T-cell (primary cell): ENCODE data around the gene TKT. TPM values are rescaled to one million over a fixed set of nuclear protein-coding genes. Genes with fewer than 3 reads are reported as not detected.
A peak's percentile ranks its signal among the peaks of the same experiment; 100 is the strongest.
"Not testable (repeated sequence)": the region's sequence is repeated elsewhere in the genome, so short reads cannot be mapped to it uniquely, and the experiment has no call there.

Experiments
- ATAC-seq, 4 experiments: fragments of 200-7000 bp in 3 of 4; fragments of 150-1000 bp in 1 of 4; cut with Tn5 transposase; replicated peaks in 1 of 4; 1 replicate in 3 of 4; 2 replicates in 1 of 4; pipeline ENCODE4 v1.10.0; 2021; ENCODE audit warnings: moderate library complexity in 3 of 4, mild to moderate bottlenecking in 2 of 4, moderate number of reproducible peaks in 1 of 4
- CTCF ChIA-PET, 2 donors: fragments of 300-600 bp; sonication (Branson Sonifier 250); formaldehyde crosslinking; loops; one replicate each; lab custom pipeline; 2022; ENCODE audit warnings: antibody characterized with exemption in 2 of 2; lab: Charles Lee
- POLR2A ChIA-PET, 2 donors: fragments of 300-600 bp; sonication (Branson Sonifier 250); formaldehyde crosslinking; loops; one replicate each; lab custom pipeline; 2022; ENCODE audit warnings: antibody characterized with exemption in 2 of 2; lab: Charles Lee
- DNase-seq, 35 experiments: peaks; one replicate each; pipeline versions ENCODE4 v3.0.0 to v3.0.0-alpha.2; 2013 to 2023
- H3K27ac ChIP-seq: one replicate; pipeline ENCODE4 v1.5.1; 2013; ENCODE audit warnings: low read length
- H3K27me3 ChIP-seq, 2 experiments: replicated peaks in 1 of 2; 1 replicate in 1 of 2; 2 replicates in 1 of 2; pipeline versions ENCODE4 v1.6.1 to v1.7.0; 2013; ENCODE audit warnings: low read length in 1 of 2, mixed read lengths in 1 of 2; ENCODE audit not compliant: control insufficient read depth in 2 of 2, insufficient read depth in 2 of 2; ENCODE audit errors: extremely low read depth in 1 of 2
- H3K36me3 ChIP-seq, 2 donors: 1 replicate in 1 of 2; 2 replicates in 1 of 2; pipeline versions ENCODE4 v1.6.1 to v1.7.0; 2013; ENCODE audit warnings: low read length in 1 of 2; ENCODE audit not compliant: control insufficient read depth in 2 of 2, insufficient read depth in 1 of 2; ENCODE audit errors: extremely low read depth in 1 of 2
- H3K4me1 ChIP-seq, 2 experiments: 1 replicate in 1 of 2; 2 replicates in 1 of 2; pipeline versions ENCODE4 v1.6.1 to v1.7.0; 2013; ENCODE audit warnings: low read length in 2 of 2, mixed read lengths in 1 of 2; ENCODE audit not compliant: insufficient read depth in 2 of 2, control insufficient read depth in 1 of 2; ENCODE audit errors: extremely low read depth in 1 of 2
- H3K4me3 ChIP-seq, 2 donors: 1 replicate in 1 of 2; 2 replicates in 1 of 2; pipeline versions ENCODE4 v1.5.1 to v1.7.0; 2013; ENCODE audit warnings: mild to moderate bottlenecking in 2 of 2, low read length in 1 of 2, moderate library complexity in 1 of 2; ENCODE audit not compliant: control insufficient read depth in 1 of 2; ENCODE audit errors: extremely low read depth in 1 of 2
- H3K9me3 ChIP-seq: 2 replicates; pipeline ENCODE4 v1.7.0; 2013
- H3K27ac Mint-ChIP-seq, 2 donors: one replicate each; pipeline ENCODE4 v1.8.0; 2020 to 2021; ENCODE audit warnings: mild to moderate bottlenecking in 2 of 2, mixed read lengths in 2 of 2
- H3K27me3 Mint-ChIP-seq, 2 donors: one replicate each; pipeline ENCODE4 v1.8.0; 2021 to 2022; ENCODE audit warnings: mixed read lengths in 2 of 2
- H3K36me3 Mint-ChIP-seq: one replicate; pipeline ENCODE4 v1.8.0; 2021; ENCODE audit warnings: mixed read lengths
- H3K4me1 Mint-ChIP-seq, 3 donors: one replicate each; pipeline ENCODE4 v1.8.0; 2020 to 2022; ENCODE audit warnings: mixed read lengths in 3 of 3, mild to moderate bottlenecking in 1 of 3
- H3K4me3 Mint-ChIP-seq, 3 donors: one replicate each; pipeline ENCODE4 v1.8.0; 2020 to 2022; ENCODE audit warnings: mild to moderate bottlenecking in 3 of 3, mixed read lengths in 3 of 3, moderate library complexity in 3 of 3
- H3K9me3 Mint-ChIP-seq, 3 donors: one replicate each; pipeline ENCODE4 v1.8.0; 2020 to 2022; ENCODE audit warnings: mixed read lengths in 3 of 3
- WGBS: methylation state at CpG from one replicate; pipeline ENCODE4 v1.1.5; 2013; ENCODE audit warnings: missing lambda C conversion rate; ENCODE audit not compliant: insufficient coverage; 5-methylcytosine and 5-hydroxymethylcytosine counted together
- total RNA-seq, 35 experiments: library from RNA in 6 of 35; stranded (reverse) in 6 of 35; fragments of 120-200 nt in 1 of 35; gene quantifications; one replicate each; pipeline versions ENCODE4 v1.2.1 to v1.2.4 and lab custom pipeline; 2013 to 2026

Gene TKT
- total RNA-seq, 5 donors from 2014 or later (not counting 1 experiment from before 2014, with no cell fraction given): 98.2 to 139 (median 118) TPM

GRCh38 chr3:53257465-53257864 lies 1.6 kb upstream of the TKT start:
- ChIA-PET POLR2A (no interaction called here), CTCF (no interaction called here)
- no peak overlapping the region for H3K27ac Mint-ChIP-seq

GRCh38 chr3:53256704-53257055 lies 858 bp upstream of the TKT start:
- Histone ChIP-seq H3K27me3 (no peaks in the 10 kb centered on the region), H3K36me3 (no peaks in the 10 kb centered on the region), H3K4me3 (no peak overlapping the region), H3K9me3 (no peaks in the 10 kb centered on the region), H3K4me1 (peaks cover 10 to 32% of the 10 kb centered on the region in 2 experiments), H3K27ac (no peak overlapping the region)
- H3K36me3 Mint-ChIP-seq: peaks cover 4% of the 10 kb centered on the region
- ChIA-PET CTCF (no interaction called here), POLR2A (no interaction called here)
- ATAC-seq (no peak), DNase-seq (no peak)
- H3K4me1 Mint-ChIP-seq: peaks cover 30 to 34% (median 31%) of the 10 kb centered on the region in 3 donors
- WGBS: no CpG with 5 or more reads among the region's 5 CpGs
- no peaks in the 10 kb centered on the region for H3K27me3 Mint-ChIP-seq
- H3K9me3 Mint-ChIP-seq: no peaks in the 10 kb centered on the region
- H3K4me3 Mint-ChIP-seq: peak overlapping the region; percentile 68 to 92 (median 69)
- no peak overlapping the region for H3K27ac Mint-ChIP-seq

More at GRCh38 chr3:53257465-53257864, 1.6 kb upstream of the TKT start:
- H3K4me3 Mint-ChIP-seq: no peak overlapping the region
- Histone ChIP-seq H3K4me3 (no peak overlapping the region), H3K27ac (no peak overlapping the region), H3K9me3 (no peaks in the 10 kb centered on the region), H3K4me1 (peaks cover 9 to 30% of the 10 kb centered on the region in 2 experiments), H3K36me3 (no peaks in the 10 kb centered on the region), H3K27me3 (no peaks in the 10 kb centered on the region)
- DNase-seq: no peak
- peaks cover 23 to 26% (median 24%) of the 10 kb centered on the region in 3 donors for H3K4me1 Mint-ChIP-seq
- ATAC-seq: no peak
- H3K9me3 Mint-ChIP-seq: no peaks in the 10 kb centered on the region
- H3K36me3 Mint-ChIP-seq: peaks cover under 1% of the 10 kb centered on the region
- WGBS: 93% methylated on average over 3 of the region's 4 CpGs
- no peaks in the 10 kb centered on the region for H3K27me3 Mint-ChIP-seq

DNA sequence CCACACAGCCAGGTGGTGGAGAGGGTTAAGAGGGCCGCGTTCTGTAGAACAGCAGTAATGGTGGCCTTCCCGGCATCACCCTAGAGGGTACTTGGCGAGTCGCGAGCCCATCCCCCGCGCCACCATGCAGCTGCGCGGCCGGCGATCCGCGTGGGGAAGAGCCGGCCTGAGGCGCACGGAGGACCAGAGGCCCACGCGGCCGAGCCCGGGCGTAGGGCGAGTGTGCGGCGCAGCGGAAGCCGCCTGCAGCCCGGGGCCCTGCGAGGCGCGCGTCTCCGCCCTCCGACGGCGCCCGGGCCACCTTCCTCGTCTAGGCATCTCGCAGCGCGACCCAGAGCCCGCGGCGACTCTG lies 423 bp downstream of the TKT start:
- Mint-ChIP-seq H3K27ac (peak overlapping the region; percentile 67 to 76), H3K4me1 (peaks cover 39 to 47% (median 40%) of the 10 kb centered on the region in 3 donors), H3K27me3 (no peaks in the 10 kb centered on the region), H3K36me3 (peaks cover 4% of the 10 kb centered on the region), H3K9me3 (no peaks in the 10 kb centered on the region), H3K4me3 (peak overlapping the region; percentile 88 to 92 (median 89))
- CTCF ChIA-PET: no interaction called here
- Histone ChIP-seq H3K4me1 (peaks cover 16 to 43% of the 10 kb centered on the region in 2 experiments), H3K4me3 (peak overlapping the region; percentile 67 to 91), H3K36me3 (no peaks in the 10 kb centered on the region), H3K27me3 (no peaks in the 10 kb centered on the region), H3K9me3 (no peaks in the 10 kb centered on the region), H3K27ac (peak overlapping the region; percentile 49)
- peak; percentile 62 to 79 (median 78) for ATAC-seq
- POLR2A ChIA-PET: interaction anchor here in 1 of 2 donors (0.6 kb wide), 1 partner anchor 93 kb away, joined by 4 read pairs; no protein-coding TSS in a partner anchor
- WGBS: 0% methylated on average over 44 of the region's 44 CpGs
- peak in 23 of 35 experiments; percentile 7 to 60 (median 24) for DNase-seq

DNA sequence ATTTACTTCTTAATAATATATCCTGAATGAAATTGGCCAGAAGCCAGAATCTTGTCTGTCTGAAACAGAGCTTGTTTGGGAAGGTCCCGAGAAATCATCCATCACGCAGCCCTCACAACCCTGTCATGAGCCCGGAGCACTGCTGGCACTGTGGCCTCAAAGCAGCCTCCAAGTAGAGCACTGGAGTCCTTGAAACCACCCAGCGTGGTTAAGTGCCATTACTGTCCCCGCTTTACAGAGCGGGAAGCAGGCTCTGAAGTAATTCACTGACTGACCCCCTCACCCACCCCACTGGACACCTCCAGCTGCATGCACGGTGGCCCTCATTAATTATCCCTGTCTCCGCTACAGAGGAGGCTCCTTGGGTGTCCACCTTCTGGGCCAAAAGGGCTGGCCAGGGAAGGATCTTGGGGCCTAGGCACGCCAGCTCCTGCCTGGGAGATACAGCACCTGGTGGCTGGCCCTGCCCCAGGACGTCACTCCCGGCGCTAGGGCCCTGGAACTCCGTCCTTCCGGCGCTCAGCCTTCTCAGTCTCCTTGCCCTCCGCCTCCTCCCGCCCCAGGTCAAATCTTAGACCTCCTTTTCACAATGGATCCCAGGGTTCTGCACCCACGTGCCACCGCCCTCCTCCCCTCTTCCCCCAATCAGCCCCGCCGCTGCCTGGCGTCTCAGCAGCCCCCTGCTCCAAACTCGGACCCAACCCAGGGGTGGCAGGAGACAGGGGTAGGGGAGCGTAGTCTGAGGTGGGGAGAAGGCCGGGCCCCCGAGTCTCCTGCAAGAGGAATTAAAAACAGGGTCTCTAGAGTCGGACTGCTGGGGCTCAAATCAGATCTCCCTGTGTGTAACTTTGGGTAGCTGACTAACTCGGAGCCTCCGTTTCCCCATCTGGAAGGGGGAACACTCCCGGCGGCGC lies 1.1 kb downstream of the TKT start:
- peak overlapping the region; percentile 67 to 91 for H3K4me3 ChIP-seq
- DNase-seq: peak in 29 of 35 experiments; percentile 9 to 62 (median 27)

GRCh38 chr3:53253707-53254508 lies 1.9 kb downstream of the TKT start:
- H3K4me1 ChIP-seq: peaks cover 20 to 55% of the 10 kb centered on the region in 2 experiments
- H3K27ac ChIP-seq: peak overlapping the region; percentile 49
- ChIA-PET POLR2A (interaction anchor here in 1 of 2 donors (0.6 kb wide), 1 partner anchor 208 kb away, joined by 4 read pairs; the partner anchor contains the start of gene SFMBT1), CTCF (interaction anchor here (0.6 to 0.8 kb wide), 2 partner anchors 27 to 143 kb away, joined by 3 read pairs; no protein-coding TSS in a partner anchor)
- H3K9me3 Mint-ChIP-seq: no peaks in the 10 kb centered on the region
- DNase-seq (peak in 1 of 35 experiments; percentile 12), ATAC-seq (no peak)
- no peaks in the 10 kb centered on the region for H3K27me3 ChIP-seq
- no peaks in the 10 kb centered on the region for H3K9me3 ChIP-seq
- peaks cover 51 to 59% (median 53%) of the 10 kb centered on the region in 3 donors for H3K4me1 Mint-ChIP-seq
- peaks cover 4% of the 10 kb centered on the region for H3K36me3 Mint-ChIP-seq
- no peaks in the 10 kb centered on the region for H3K27me3 Mint-ChIP-seq
- no peaks in the 10 kb centered on the region for H3K36me3 ChIP-seq
- peak overlapping the region in 1 of 2 donors; percentile 76 for H3K27ac Mint-ChIP-seq
- peak overlapping the region; percentile 88 to 92 (median 89) for H3K4me3 Mint-ChIP-seq
- H3K4me3 ChIP-seq: peak overlapping the region; percentile 67 to 91
- 60% methylated on average over 3 of the region's 7 CpGs for WGBS

More for the DNA sequence above, 1.1 kb downstream of the TKT start:
- Histone ChIP-seq H3K27me3 (no peaks in the 10 kb centered on the region), H3K36me3 (no peaks in the 10 kb centered on the region), H3K4me1 (peaks cover 17 to 48% of the 10 kb centered on the region in 2 experiments), H3K9me3 (no peaks in the 10 kb centered on the region), H3K27ac (peak overlapping the region; percentile 49)
- H3K27ac Mint-ChIP-seq: peak overlapping the region; percentile 67 to 76
- no peaks in the 10 kb centered on the region for H3K9me3 Mint-ChIP-seq
- WGBS: 3% methylated on average over 22 of the region's 32 CpGs
- ATAC-seq: peak; percentile 40 to 58 (median 51)
- ChIA-PET POLR2A (interaction anchor here in 1 of 2 donors (0.6 kb wide), 1 partner anchor 94 kb away, joined by 4 read pairs; no protein-coding TSS in a partner anchor), CTCF (interaction anchor here in 1 of 2 donors (0.6 kb wide), 1 partner anchor 28 kb away, joined by 3 read pairs; no protein-coding TSS in a partner anchor)
- H3K4me1 Mint-ChIP-seq: peaks cover 46 to 53% (median 46%) of the 10 kb centered on the region in 3 donors
- H3K27me3 Mint-ChIP-seq: no peaks in the 10 kb centered on the region
- peak overlapping the region; percentile 88 to 92 (median 89) for H3K4me3 Mint-ChIP-seq
- H3K36me3 Mint-ChIP-seq: peaks cover 4% of the 10 kb centered on the region

DNA sequence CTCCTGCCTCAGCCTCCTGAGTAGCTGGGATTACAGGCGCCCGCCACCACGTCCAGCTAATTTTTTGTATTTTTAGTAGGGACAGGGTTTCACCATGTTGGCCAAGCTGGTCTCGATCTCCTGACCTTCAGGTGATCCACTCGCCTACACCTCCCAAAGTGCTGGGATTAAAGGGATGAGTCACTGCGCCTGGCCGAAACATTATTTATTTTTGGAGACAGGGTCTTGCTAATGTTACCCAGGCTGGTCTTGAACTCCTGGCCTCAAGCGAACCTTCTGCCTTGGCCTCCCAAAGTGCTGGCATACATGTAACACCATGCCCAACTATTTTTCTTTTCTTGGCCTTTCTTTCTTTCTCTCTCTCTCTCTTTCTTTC lies 2.9 kb downstream of the TKT start:
- H3K36me3 ChIP-seq, ATAC-seq, H3K9me3 Mint-ChIP-seq, H3K27me3 ChIP-seq, H3K4me3 ChIP-seq, H3K27me3 Mint-ChIP-seq, POLR2A ChIA-PET, CTCF ChIA-PET, H3K9me3 ChIP-seq, H3K36me3 Mint-ChIP-seq, H3K27ac ChIP-seq, DNase-seq: not testable (repeated sequence)
- WGBS: 93% methylated on average over 4 of the region's 8 CpGs
- H3K4me1 ChIP-seq: peaks cover 20 to 55% of the 10 kb centered on the region in 2 experiments
- Mint-ChIP-seq H3K4me1 (peaks cover 58 to 67% (median 60%) of the 10 kb centered on the region in 3 donors), H3K27ac (peak overlapping the region in 1 of 2 donors; percentile 58), H3K4me3 (peak overlapping the region in 2 of 3 donors; percentile 31 to 92)
